GM10248 (cell line): ENCODE data around the gene SERPINC1.
"Not testable (repeated sequence)": the region's sequence is repeated elsewhere in the genome, so short reads cannot be mapped to it uniquely, and the experiment has no call there.

Experiments
- CTCF ChIA-PET: fragments of 300-600 bp; sonication (Branson Sonifier 250); formaldehyde crosslinking; extraction: SDS; loops from one replicate; lab custom pipeline; 2021; ENCODE audit warnings: antibody characterized with exemption; lab: Yijun Ruan, JAX
- POLR2A ChIA-PET: fragments of 350-650 bp; sonication (Branson Sonifier 250); formaldehyde crosslinking; extraction: SDS; loops from one replicate; lab custom pipeline; 2020; ENCODE audit warnings: antibody characterized with exemption; lab: Yijun Ruan, JAX
- DNase-seq: peaks from one replicate; pipeline ENCODE4 v3.0.0; 2012; ENCODE audit errors: extremely low spot score
- TF ChIP-seq, protein P1 (sequence below): IDR thresholded peaks from 2 replicates; pipeline ENCODE4 v1.5.1; 2012; ENCODE audit warnings: mild to moderate bottlenecking, low read depth; ENCODE audit errors: extremely low read depth, missing control alignments, control extremely low read depth

The SERPINC1 gene

GRCh38 chr1:173917149-173917548, at the start of gene SERPINC1:
Gene SERPINC1, minus strand, starts transcription at chr1:173917327. Its CDS starts 68 bp downstream, at chr1:173917259.
- CTCF ChIA-PET, result no interaction called here
- DNase-seq, result no peak
- POLR2A ChIA-PET, result no interaction called here
- TF ChIP-seq, protein P1, sequence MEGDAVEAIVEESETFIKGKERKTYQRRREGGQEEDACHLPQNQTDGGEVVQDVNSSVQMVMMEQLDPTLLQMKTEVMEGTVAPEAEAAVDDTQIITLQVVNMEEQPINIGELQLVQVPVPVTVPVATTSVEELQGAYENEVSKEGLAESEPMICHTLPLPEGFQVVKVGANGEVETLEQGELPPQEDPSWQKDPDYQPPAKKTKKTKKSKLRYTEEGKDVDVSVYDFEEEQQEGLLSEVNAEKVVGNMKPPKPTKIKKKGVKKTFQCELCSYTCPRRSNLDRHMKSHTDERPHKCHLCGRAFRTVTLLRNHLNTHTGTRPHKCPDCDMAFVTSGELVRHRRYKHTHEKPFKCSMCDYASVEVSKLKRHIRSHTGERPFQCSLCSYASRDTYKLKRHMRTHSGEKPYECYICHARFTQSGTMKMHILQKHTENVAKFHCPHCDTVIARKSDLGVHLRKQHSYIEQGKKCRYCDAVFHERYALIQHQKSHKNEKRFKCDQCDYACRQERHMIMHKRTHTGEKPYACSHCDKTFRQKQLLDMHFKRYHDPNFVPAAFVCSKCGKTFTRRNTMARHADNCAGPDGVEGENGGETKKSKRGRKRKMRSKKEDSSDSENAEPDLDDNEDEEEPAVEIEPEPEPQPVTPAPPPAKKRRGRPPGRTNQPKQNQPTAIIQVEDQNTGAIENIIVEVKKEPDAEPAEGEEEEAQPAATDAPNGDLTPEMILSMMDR, result no peak

GRCh38 chr1:173965896-173966295, 48.8 kb upstream of the SERPINC1 start:
- POLR2A ChIA-PET, DNase-seq: not testable (repeated sequence)
- CTCF ChIA-PET, result interaction anchor here (1.2 kb wide), 1 partner anchor 71 kb away, joined by 4 read pairs; no protein-coding TSS in a partner anchor

DNA sequence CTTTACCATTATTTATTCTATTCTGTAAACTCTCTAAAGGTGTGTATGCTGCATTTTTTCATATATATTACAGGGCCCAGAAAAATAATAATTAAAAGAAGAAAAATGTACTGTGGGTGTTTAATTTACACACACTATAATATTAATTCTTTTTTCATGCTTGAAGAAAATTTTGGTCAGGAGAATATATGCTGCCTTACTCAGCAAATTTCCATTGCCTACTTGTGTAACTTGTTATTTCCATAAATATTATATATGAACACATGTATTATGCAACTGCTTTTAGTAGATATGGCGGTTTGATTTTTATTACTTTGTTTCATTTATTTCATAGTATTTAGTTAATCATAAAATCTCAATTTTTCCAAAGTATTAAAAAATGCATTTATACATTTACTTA, 46.4 kb upstream of the SERPINC1 start:
- ChIA-PET CTCF (no interaction called here), POLR2A (no interaction called here)
- no peak for DNase-seq
- TF ChIP-seq, protein P1, result no peak

DNA sequence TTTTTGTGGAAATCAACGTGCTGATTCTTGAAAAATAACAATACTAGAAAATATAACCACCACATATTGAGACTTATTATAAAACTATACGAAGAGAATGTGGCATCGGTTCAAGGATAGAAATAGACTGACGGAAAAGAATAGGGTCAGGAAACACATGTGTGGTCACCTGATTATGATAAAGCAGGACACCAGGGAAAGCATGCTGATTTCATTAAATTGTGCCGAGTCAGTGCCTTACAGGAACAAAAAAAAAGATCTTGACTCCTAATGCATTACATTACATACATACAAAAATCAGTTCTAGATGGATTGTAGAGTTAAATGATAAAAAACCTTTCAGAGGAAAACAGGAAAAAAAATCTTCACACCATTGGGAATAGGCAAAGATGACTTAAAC, 43.5 kb upstream of the SERPINC1 start:
- ChIA-PET CTCF (no interaction called here), POLR2A (no interaction called here)
- DNase-seq, result no peak
- TF ChIP-seq, protein P1, result no peak

- TF ChIP-seq, protein P1, result no peak
- DNase-seq, result no peak
- ChIA-PET POLR2A (no interaction called here), CTCF (interaction anchor here (1.2 kb wide), 1 partner anchor 19 kb away, joined by 3 read pairs; no protein-coding TSS in a partner anchor)
Measured at GRCh38 chr1:173954179-173954578, 37.1 kb upstream of the SERPINC1 start.

GRCh38 chr1:173948594-173948993, 31.5 kb upstream of the SERPINC1 start:
- POLR2A ChIA-PET, result no interaction called here
- no peak for DNase-seq
- CTCF ChIA-PET, result interaction anchor here (1.9 kb wide), 1 partner anchor 9 kb away, joined by 5 read pairs; no protein-coding TSS in a partner anchor
- TF ChIP-seq, protein P1, result no peak

DNA sequence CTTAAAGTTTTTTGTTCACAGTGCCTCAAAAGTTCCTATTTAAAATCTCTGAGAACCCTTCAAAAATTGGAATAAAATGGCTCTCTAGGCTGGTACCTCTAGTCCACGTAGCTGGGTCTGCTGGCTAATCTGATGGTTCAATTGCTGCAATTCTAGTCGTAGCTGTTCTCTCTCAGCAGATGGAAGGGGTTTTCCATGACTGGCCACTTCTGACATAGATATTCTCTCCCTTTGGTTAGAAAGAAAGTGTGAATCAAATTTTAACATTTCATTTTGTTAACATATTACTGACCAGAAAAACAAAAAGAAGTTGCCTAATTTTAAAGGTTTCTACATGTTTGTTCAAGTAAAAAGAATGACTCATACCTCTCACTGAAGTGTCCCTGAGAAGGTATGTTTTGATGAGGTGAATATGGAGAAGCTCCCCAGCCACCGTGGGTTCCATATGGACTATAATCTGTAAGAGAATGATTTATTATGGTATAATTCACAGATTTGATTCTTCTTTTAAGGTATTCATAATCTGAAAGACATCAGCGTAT, 29.3 kb upstream of the SERPINC1 start:
- ChIA-PET POLR2A (no interaction called here), CTCF (interaction anchor here (1.5 kb wide), 1 partner anchor 24 kb away, joined by 3 read pairs; no protein-coding TSS in a partner anchor)
- TF ChIP-seq, protein P1, result no peak
- no peak for DNase-seq
